Measurements from ENCODE around the gene MALT1.

MALT1 gene

DNA sequence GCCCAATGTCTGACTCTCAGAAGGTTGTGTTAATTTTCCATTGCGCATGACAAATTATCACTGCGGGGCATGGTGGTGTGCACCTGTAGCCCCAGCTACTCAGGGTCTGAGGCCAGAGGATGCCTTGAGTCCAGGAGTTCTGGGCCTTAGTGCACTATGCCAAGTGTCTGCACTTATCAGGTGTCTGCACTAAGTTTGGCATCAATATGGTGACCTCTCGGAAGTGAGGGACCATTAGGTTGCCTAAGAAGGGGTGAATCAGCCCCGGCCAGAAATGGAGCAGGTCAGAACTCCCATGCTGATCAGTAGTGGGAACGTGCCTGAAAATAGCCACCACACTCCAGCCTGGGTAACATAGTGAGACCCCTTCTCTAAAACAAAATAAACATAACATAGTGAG, 131.7 kb downstream of the MALT1 start:
- no peak overlapping the region for H3K4me2 ChIP-seq
- H3K4me1 ChIP-seq, result no peaks in the 10 kb centered on the region
- no peaks in the 10 kb centered on the region for H3K36me3 ChIP-seq
- no peak overlapping the region for H3K27ac ChIP-seq
- peaks cover 0 to 11% (median 5%) of the 10 kb centered on the region in 11 experiments; a peak in 7 of 22 replicates for H3K9me3 ChIP-seq (replicated peaks in 1 of 11)
- TF ChIP-seq Cebpa-rat (IDR thresholded peaks at IDR 0.05), result no peak
- H3K9ac ChIP-seq, result no peak overlapping the region
- no peaks in the 10 kb centered on the region for H3K27me3 ChIP-seq
- H4K20me1 ChIP-seq, result no peaks in the 10 kb centered on the region
- H3K4me3 ChIP-seq, result no peak overlapping the region

DNA sequence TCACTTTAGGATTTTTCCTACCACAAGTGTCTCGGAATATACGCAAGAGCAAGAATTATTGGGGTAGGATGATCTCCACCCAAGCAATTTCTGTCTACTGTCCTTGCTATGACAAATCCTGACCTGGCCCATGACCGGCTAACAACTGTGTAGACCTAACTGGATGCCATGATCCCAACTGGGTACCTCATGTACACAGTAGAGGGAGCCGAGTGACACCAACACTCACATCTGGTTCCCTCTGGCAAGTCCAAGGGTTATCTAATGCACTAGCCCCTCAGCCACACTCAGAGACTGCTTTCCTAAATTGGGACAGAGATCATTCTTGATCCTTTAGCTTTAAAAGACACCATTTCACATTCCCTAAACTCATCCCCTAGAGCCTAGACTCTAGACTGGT, 132.7 kb downstream of the MALT1 start:
- Histone ChIP-seq H3K36me3 (no peaks in the 10 kb centered on the region), H3K27ac (no peak overlapping the region), H3K4me3 (no peak overlapping the region), H4K20me1 (no peaks in the 10 kb centered on the region), H3K4me2 (no peak overlapping the region), H3K4me1 (no peaks in the 10 kb centered on the region), H3K27me3 (no peaks in the 10 kb centered on the region), H3K9ac (no peak overlapping the region), H3K9me3 (replicated peaks in 1 of 11) (peaks cover 0 to 11% (median 5%) of the 10 kb centered on the region in 11 experiments; a peak in 7 of 22 replicates)
- no peak for TF ChIP-seq Cebpa-rat (IDR thresholded peaks at IDR 0.05)
